Left lobe of liver (tissue), 2 donors: Measurements from ENCODE around the gene GPHN. TPM values are rescaled to one million over a fixed set of nuclear protein-coding genes. Genes with fewer than 3 reads are reported as not detected.

Experiments used
- ATAC-seq: fragments of 200-7000 bp; cut with Tn5 transposase; one replicate; pipeline ENCODE4 v1.9.1; 2020; ENCODE audit warnings: mild to moderate bottlenecking, moderate library complexity
- DNase-seq: peaks from one replicate; pipeline ENCODE4 v3.0.0-alpha.2; 2020; ENCODE audit warnings: low spot score
- total RNA-seq: library from RNA; stranded (reverse); gene quantifications from one replicate; pipeline ENCODE4 v1.2.1, GENCODE V29; 2021
- donor health status: DM: no; HTN: no; CAD: no; lungs with moderate emphysema.
- donor health status: DM: no; HTN: yes; CAD: no.

Gene GPHN
- total RNA-seq, 1 donor from 2014 or later, result 43.0 TPM

- DNase-seq (no peak), ATAC-seq (peak; percentile 11)
Measured at GRCh38 chr14:66596241-66596985, 88.5 kb downstream of the GPHN start.

- DNase-seq, result no peak
- ATAC-seq, result no peak
Measured at GRCh38 chr14:66600416-66600815, 92.5 kb downstream of the GPHN start.

- ATAC-seq, result no peak
- DNase-seq, result no peak
Measured at GRCh38 chr14:66601932-66602578, 94.1 kb downstream of the GPHN start.

GRCh38 chr14:66603945-66604344 lies 96.0 kb downstream of the GPHN start:
- DNase-seq, result no peak
- no peak for ATAC-seq

GRCh38 chr14:66606826-66607225 lies 98.9 kb downstream of the GPHN start:
- no peak for ATAC-seq

GRCh38 chr14:66610154-66610563 lies 102.2 kb downstream of the GPHN start:
- ATAC-seq, result peak; percentile 81
- DNase-seq, result no peak

More at GRCh38 chr14:66606826-66607225, 98.9 kb downstream of the GPHN start:
- DNase-seq, result no peak

- ATAC-seq, result peak; percentile 71
- DNase-seq, result no peak
Measured at GRCh38 chr14:66613344-66613743, 105.4 kb downstream of the GPHN start.

- ATAC-seq (no peak), DNase-seq (no peak)
Measured at GRCh38 chr14:66619952-66620351, 112.0 kb downstream of the GPHN start.

- peak; percentile 23 for ATAC-seq
- DNase-seq, result no peak
Measured at GRCh38 chr14:66623838-66624237, 115.9 kb downstream of the GPHN start.

- ATAC-seq (peak; percentile 95), DNase-seq (peak; percentile 59)
Measured at GRCh38 chr14:66624336-66624937, 116.5 kb downstream of the GPHN start.

GRCh38 chr14:66628636-66629035 lies 120.7 kb downstream of the GPHN start:
- ATAC-seq (no peak), DNase-seq (no peak)

- DNase-seq, result no peak
- no peak for ATAC-seq
Measured at GRCh38 chr14:66629499-66629898, 121.6 kb downstream of the GPHN start.

GRCh38 chr14:66634876-66635275 lies 126.9 kb downstream of the GPHN start:
- DNase-seq, result no peak
- peak; percentile 83 for ATAC-seq

- no peak for ATAC-seq
- DNase-seq, result no peak
Measured at GRCh38 chr14:66635435-66635834, 127.5 kb downstream of the GPHN start.

GRCh38 chr14:66636240-66636639 lies 128.3 kb downstream of the GPHN start:
- ATAC-seq, result no peak
- DNase-seq, result no peak

- DNase-seq (no peak), ATAC-seq (no peak)
Measured at GRCh38 chr14:66638689-66639088, 130.7 kb downstream of the GPHN start.

GRCh38 chr14:66641861-66642635 lies 134.1 kb downstream of the GPHN start:
- no peak for DNase-seq
- ATAC-seq, result no peak

GRCh38 chr14:66643344-66643743 lies 135.4 kb downstream of the GPHN start:
- ATAC-seq, result no peak
- DNase-seq, result no peak

- DNase-seq, result no peak
- ATAC-seq, result no peak
Measured at GRCh38 chr14:66645716-66646115, 137.8 kb downstream of the GPHN start.

- DNase-seq (no peak), ATAC-seq (peak; percentile 23)
Measured at GRCh38 chr14:66649498-66649897, 141.6 kb downstream of the GPHN start.

GRCh38 chr14:66650491-66650911 lies 142.6 kb downstream of the GPHN start:
- no peak for ATAC-seq

More at GRCh38 chr14:66650491-66650911, 142.6 kb downstream of the GPHN start:
- no peak for DNase-seq
